AG04450 (cell line): ENCODE measurements around the gene PIBF1. TPM values are rescaled to one million over a fixed set of nuclear protein-coding genes. Genes with fewer than 3 reads are reported as not detected.

Experiments
- CTCF ChIA-PET: fragments of 300-600, 350-600 bp; formaldehyde crosslinking; extraction: SDS; loops from one replicate; lab custom pipeline; 2022; ENCODE audit warnings: antibody characterized with exemption, inconsistent platforms; lab: Charles Lee
- POLR2A ChIA-PET: fragments of 350-600 bp; formaldehyde crosslinking; extraction: SDS; loops from one replicate; lab custom pipeline; 2021; ENCODE audit warnings: antibody characterized with exemption, inconsistent platforms; lab: Yijun Ruan, JAX
- DNase-seq: peaks from one replicate; pipeline ENCODE4 v3.0.0-alpha.2; 2011; ENCODE audit warnings: low read depth, low spot score
- H3K27ac ChIP-seq: one replicate; pipeline ENCODE4 v1.5.1; 2012; ENCODE audit warnings: low read depth, low read length, control low read depth
- H3K27me3 ChIP-seq: one replicate; pipeline ENCODE4 v1.6.0; 2012; ENCODE audit warnings: low read length; ENCODE audit not compliant: control insufficient read depth, insufficient read depth
- H3K4me3 ChIP-seq: 2 replicates; pipeline ENCODE4 v1.5.1; 2011; ENCODE audit warnings: mild to moderate bottlenecking, low read depth, low read length, control low read depth
- H3K9me3 ChIP-seq: 2 replicates; pipeline ENCODE4 v1.5.1; 2012; ENCODE audit warnings: low read length; ENCODE audit not compliant: control insufficient read depth, insufficient read depth
- polyA plus RNA-seq: library from polyadenylated mRNA; depleted of rRNA; stranded (reverse); fragments of >200 nt; gene quantifications from 2 replicates; pipeline ENCODE4 v1.2.3, GENCODE V29; 2011
- TF ChIP-seq, protein P1 (sequence below): IDR thresholded peaks from 2 replicates; pipeline ENCODE4 v1.5.1; 2011; ENCODE audit warnings: low read depth, low read length, control low read depth, inconsistent platforms

Gene PIBF1
- polyA plus RNA-seq, 1 experiment, result 11.9 TPM

GRCh38 chr13:73057284-73058063 is 275.5 kb downstream of the PIBF1 start:
- no peak overlapping the region for H3K4me3 ChIP-seq
- no peak for DNase-seq
- TF ChIP-seq, protein P1, sequence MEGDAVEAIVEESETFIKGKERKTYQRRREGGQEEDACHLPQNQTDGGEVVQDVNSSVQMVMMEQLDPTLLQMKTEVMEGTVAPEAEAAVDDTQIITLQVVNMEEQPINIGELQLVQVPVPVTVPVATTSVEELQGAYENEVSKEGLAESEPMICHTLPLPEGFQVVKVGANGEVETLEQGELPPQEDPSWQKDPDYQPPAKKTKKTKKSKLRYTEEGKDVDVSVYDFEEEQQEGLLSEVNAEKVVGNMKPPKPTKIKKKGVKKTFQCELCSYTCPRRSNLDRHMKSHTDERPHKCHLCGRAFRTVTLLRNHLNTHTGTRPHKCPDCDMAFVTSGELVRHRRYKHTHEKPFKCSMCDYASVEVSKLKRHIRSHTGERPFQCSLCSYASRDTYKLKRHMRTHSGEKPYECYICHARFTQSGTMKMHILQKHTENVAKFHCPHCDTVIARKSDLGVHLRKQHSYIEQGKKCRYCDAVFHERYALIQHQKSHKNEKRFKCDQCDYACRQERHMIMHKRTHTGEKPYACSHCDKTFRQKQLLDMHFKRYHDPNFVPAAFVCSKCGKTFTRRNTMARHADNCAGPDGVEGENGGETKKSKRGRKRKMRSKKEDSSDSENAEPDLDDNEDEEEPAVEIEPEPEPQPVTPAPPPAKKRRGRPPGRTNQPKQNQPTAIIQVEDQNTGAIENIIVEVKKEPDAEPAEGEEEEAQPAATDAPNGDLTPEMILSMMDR, result no peak
- H3K27me3 ChIP-seq, result no peaks in the 10 kb centered on the region
- no peak overlapping the region for H3K27ac ChIP-seq
- CTCF ChIA-PET, result interaction anchor here (0.6 kb wide), 1 partner anchor 248 kb away, joined by 5 read pairs; no protein-coding TSS in a partner anchor
- H3K9me3 ChIP-seq, result no peaks in the 10 kb centered on the region
- POLR2A ChIA-PET, result no interaction called here

- CTCF ChIA-PET, result no interaction called here
- POLR2A ChIA-PET, result interaction anchor here (0.6 to 1.7 kb wide), 3 partner anchors 17 to 540 kb away, joined by 3 to 6 read pairs (median 4); no protein-coding TSS in a partner anchor
- no peaks in the 10 kb centered on the region for H3K9me3 ChIP-seq
- no peak for DNase-seq
- no peaks in the 10 kb centered on the region for H3K27me3 ChIP-seq
- no peak overlapping the region for H3K27ac ChIP-seq
- TF ChIP-seq, protein P1, result no peak
- peak overlapping the region; percentile 59 for H3K4me3 ChIP-seq
Observed at GRCh38 chr13:73058064-73058313, 276.1 kb downstream of the PIBF1 start.

GRCh38 chr13:73058432-73058735 is 276.5 kb downstream of the PIBF1 start:
- Histone ChIP-seq H3K4me3 (peak overlapping the region; percentile 59), H3K27ac (no peak overlapping the region), H3K27me3 (no peaks in the 10 kb centered on the region), H3K9me3 (no peaks in the 10 kb centered on the region)
- POLR2A ChIA-PET, result interaction anchor here (0.6 to 1.7 kb wide), 5 partner anchors 17 to 631 kb away, joined by 3 to 6 read pairs (median 4); no protein-coding TSS in a partner anchor
- TF ChIP-seq, protein P1, result no peak
- CTCF ChIA-PET, result no interaction called here
- DNase-seq, result no peak

GRCh38 chr13:73058736-73059459 is 277.0 kb downstream of the PIBF1 start, which contains the start of gene KLF5:
Gene KLF5 (plus strand): TSS chr13:73059005. CDS start chr13:73059328, 323 bp downstream.
- DNase-seq, result peak; percentile 77
- no peaks in the 10 kb centered on the region for H3K27me3 ChIP-seq
- POLR2A ChIA-PET, result interaction anchor here (0.5 to 1.7 kb wide), 6 partner anchors 9 to 630 kb away, joined by 3 to 6 read pairs (median 4); no protein-coding TSS in a partner anchor
- H3K27ac ChIP-seq, result peak within 1 kb of the TSS; percentile 50
- TF ChIP-seq, protein P1, result no peak
- peak within 1 kb of the TSS; percentile 81 for H3K4me3 ChIP-seq
- H3K9me3 ChIP-seq, result no peaks in the 10 kb centered on the region
- CTCF ChIA-PET, result interaction anchor here (0.8 to 1.2 kb wide), 3 partner anchors 39 to 642 kb away, joined by 3 to 4 read pairs (median 3); no protein-coding TSS in a partner anchor
